HepG2 (cell line): Measurements from ENCODE around the gene ACVR1C. TPM values are rescaled to one million over a fixed set of nuclear protein-coding genes. Genes with fewer than 3 reads are reported as not detected.

Experiments
- ATAC-seq: fragments of 200-7000 bp; cut with Tn5 transposase; 3 replicates; pipeline ENCODE4 v1.9.1; 2020; ENCODE audit warnings: mild to moderate bottlenecking, moderate library complexity
- BruUV-seq: library from RNA; stranded (reverse); fragments of 400-500 nt; replicated peaks from 2 replicates; lab custom pipeline; 2021; lab: Mats Ljungman, UMichigan
- CTCF ChIA-PET: fragments of 300-600 bp; formaldehyde crosslinking; extraction: SDS; loops from one replicate; lab custom pipeline; 2021; ENCODE audit warnings: low total read pairs, inconsistent platforms, low intra/inter-chr PET ratio; lab: Yijun Ruan, JAX
- POLR2A ChIA-PET: fragments of 350-600 bp; sonication (Branson Sonifier 250); formaldehyde crosslinking; loops from one replicate; lab custom pipeline; 2020; ENCODE audit warnings: antibody characterized with exemption, inconsistent platforms; lab: Yijun Ruan, JAX
- DNase-seq: peaks from one replicate; pipeline ENCODE4 v3.0.0-alpha.2; 2015; ENCODE audit warnings: low spot score
- FAIRE-seq: peaks from 3 replicates; lab custom pipeline; 2011; peaks lifted over from hg19 to GRCh38; lab: Jason Lieb, UNC
- H2AFZ ChIP-seq: one replicate; pipeline ENCODE4 v1.6.1; 2011; ENCODE audit warnings: low read length, inconsistent platforms
- H3K27ac ChIP-seq: fragments of 300-600 bp; 3 replicates; pipeline ENCODE4 v1.8.0; 2011; ENCODE audit warnings: mixed run types, mild to moderate bottlenecking, mixed read lengths, low read length, inconsistent platforms; ENCODE audit not compliant: insufficient read depth; ENCODE audit errors: extremely low read length
- H3K27me3 ChIP-seq, 2 experiments: fragments of 200-600 bp in 1 of 2; 2 replicates in 1 of 2; 3 replicates in 1 of 2; pipeline versions ENCODE4 v1.6.0 to v1.8.0; 2011; ENCODE audit warnings: low read length in 2 of 2, mild to moderate bottlenecking in 2 of 2, moderate library complexity in 2 of 2, inconsistent platforms in 1 of 2; ENCODE audit not compliant: insufficient read depth in 2 of 2, control insufficient read depth in 1 of 2
- H3K36me3 ChIP-seq, 2 experiments: fragments of 200-600 bp in 1 of 2; replicated peaks in 1 of 2; 2 replicates in 1 of 2; 3 replicates in 1 of 2; pipeline versions ENCODE4 v1.5.1 to v1.8.0; 2011; ENCODE audit warnings: low read length in 2 of 2, inconsistent platforms in 1 of 2; ENCODE audit not compliant: insufficient read depth in 2 of 2, control insufficient read depth in 1 of 2
- H3K4me1 ChIP-seq: 2 replicates; pipeline ENCODE4 v1.5.1; 2012; ENCODE audit warnings: low read length, inconsistent platforms; ENCODE audit not compliant: insufficient read depth
- H3K4me2 ChIP-seq: 2 replicates; pipeline ENCODE4 v1.6.0; 2011; ENCODE audit warnings: low read depth, low read length, inconsistent platforms
- H3K4me3 ChIP-seq, 3 experiments: fragments of 200-600 bp in 1 of 3; sonication (generic), shearing (Covaris generic) in 1 of 3; replicated peaks in 1 of 3; 2 replicates each; pipeline ENCODE4 v1.5.1; 2011 to 2016; ENCODE audit warnings: low read length in 3 of 3, inconsistent platforms in 2 of 3, low read depth in 2 of 3, mild to moderate bottlenecking in 2 of 3, control low read depth in 1 of 3, mixed read lengths in 1 of 3; ENCODE audit not compliant: insufficient read depth in 1 of 3
- H3K79me2 ChIP-seq: one replicate; pipeline ENCODE4 v1.6.1; 2011; ENCODE audit warnings: low read length, inconsistent platforms; ENCODE audit not compliant: insufficient read depth
- H3K9ac ChIP-seq: 2 replicates; pipeline ENCODE4 v1.6.0; 2011; ENCODE audit warnings: mild to moderate bottlenecking, low read depth, low read length, inconsistent platforms; ENCODE audit not compliant: insufficient read depth
- H3K9me3 ChIP-seq: 2 replicates; pipeline ENCODE4 v1.5.1; 2012; ENCODE audit warnings: mild to moderate bottlenecking, low read length
- H4K20me1 ChIP-seq: 2 replicates; pipeline ENCODE4 v1.6.0; 2011; ENCODE audit warnings: inconsistent platforms, mild to moderate bottlenecking, low read length, moderate library complexity; ENCODE audit not compliant: insufficient read depth
- CC2D1A ChIP-seq: sonication (generic); formaldehyde crosslinking; IDR thresholded peaks from 2 replicates; pipeline ENCODE4 v1.8.1; 2023; ENCODE audit warnings: mild to moderate bottlenecking, missing genetic modification reagents
- MAF1 ChIP-seq: sonication (generic); formaldehyde crosslinking; IDR thresholded peaks from 2 replicates; pipeline ENCODE4 v1.5.0; 2020; ENCODE audit warnings: missing genetic modification reagents, borderline replicate concordance
- MAFF ChIP-seq: IDR thresholded peaks from 2 replicates; pipeline ENCODE4 v1.6.1; 2011; ENCODE audit warnings: low read depth, low read length, improper control_type of control experiment
- MAFK ChIP-seq, 2 experiments: IDR thresholded peaks in 1 of 2; conservative IDR thresholded peaks in 1 of 2; 2 replicates each; pipeline ENCODE4 v1.6.1; 2011; ENCODE audit warnings: improper control_type of control experiment in 2 of 2, low read length in 2 of 2
- PHF21A ChIP-seq: sonication (generic); formaldehyde crosslinking; IDR thresholded peaks from 2 replicates; pipeline ENCODE4 v1.5.0; 2020; ENCODE audit warnings: mild to moderate bottlenecking, missing genetic modification reagents
- STAT6 ChIP-seq: sonication (generic); formaldehyde crosslinking; IDR thresholded peaks from 2 replicates; pipeline ENCODE4 v1.4.0; 2020; ENCODE audit warnings: missing genetic modification reagents, mild to moderate bottlenecking, borderline replicate concordance
- THAP11 ChIP-seq: IDR thresholded peaks from 2 replicates; pipeline ENCODE4 v1.6.1; 2016; ENCODE audit warnings: missing biosample characterization, missing genetic modification reagents
- ZNF780A ChIP-seq: sonication (generic); formaldehyde crosslinking; IDR thresholded peaks from 2 replicates; pipeline ENCODE4 v1.8.0; 2022; ENCODE audit warnings: mild to moderate bottlenecking, missing genetic modification reagents, moderate library complexity
- WGBS: methylation state at CpG from one replicate; pipeline ENCODE4 v1.1.6; 2017; ENCODE audit warnings: low lambda C conversion rate; 5-methylcytosine and 5-hydroxymethylcytosine counted together
- in situ Hi-C: cut with HindIII; loops from 2 replicates; pipeline ENCODE4 v1.10.0; 2017; ENCODE audit warnings: low pct_unique_long_range_greater_than_20kb; ENCODE audit not compliant: extremely low pct_ligation_motif_present
- intact Hi-C: fragments of 100-400 bp; cut with micrococcal nuclease; formaldehyde crosslinking; loops from one replicate; pipeline ENCODE4 v1.10.0; 2022; ENCODE audit not compliant: unreplicated experiment
- polyA plus RNA-seq, 8 experiments: library from polyadenylated mRNA; depleted of rRNA in 3 of 8; stranded (reverse) in 7 of 8; unstranded in 1 of 8; fragments of >200 nt; fragmentation: Illumina TruSeq in 4 of 8; extraction: Trizol in 4 of 8; gene quantifications; 2 replicates each; pipeline versions ENCODE4 v1.2.1 to v1.2.3, GENCODE V29; 2011 to 2016; ENCODE audit warnings: low read depth in 4 of 8, missing spikeins in 1 of 8, mixed read lengths in 1 of 8; ENCODE audit not compliant: insufficient read depth in 1 of 8
- total RNA-seq, 5 experiments: library from RNA; depleted of rRNA; stranded (reverse); fragments of >200 nt; fragmentation: Illumina TruSeq; extraction: Trizol; gene quantifications; 2 replicates each; pipeline ENCODE4 v1.2.3, GENCODE V29; 2016; ENCODE audit warnings: low read depth in 1 of 5
- TF ChIP-seq, protein P1 (sequence below): sonication (generic); formaldehyde crosslinking; IDR thresholded peaks from 2 replicates; pipeline ENCODE4 v1.4.0; 2020; ENCODE audit warnings: missing genetic modification reagents
- TF ChIP-seq, protein P2 (sequence below): sonication (generic); formaldehyde crosslinking; IDR thresholded peaks from 2 replicates; pipeline ENCODE4 v1.4.0; 2020; ENCODE audit warnings: mild to moderate bottlenecking, low read depth, missing genetic modification reagents

ACVR1C gene
- total and polyA plus RNA-seq, 2 of the 13 experiments (the other 11 are each of a cell fraction or from before 2014, with no cell fraction given): 0.05 to 1.0 TPM

- TF ChIP-seq STAT6 (CRISPR knock-in tag): no peak
- no peak for TF ChIP-seq MAF1 (CRISPR knock-in tag)
Observed at GRCh38 chr2:157606534-157606933, 22.1 kb downstream of the ACVR1C start (continued).

DNA sequence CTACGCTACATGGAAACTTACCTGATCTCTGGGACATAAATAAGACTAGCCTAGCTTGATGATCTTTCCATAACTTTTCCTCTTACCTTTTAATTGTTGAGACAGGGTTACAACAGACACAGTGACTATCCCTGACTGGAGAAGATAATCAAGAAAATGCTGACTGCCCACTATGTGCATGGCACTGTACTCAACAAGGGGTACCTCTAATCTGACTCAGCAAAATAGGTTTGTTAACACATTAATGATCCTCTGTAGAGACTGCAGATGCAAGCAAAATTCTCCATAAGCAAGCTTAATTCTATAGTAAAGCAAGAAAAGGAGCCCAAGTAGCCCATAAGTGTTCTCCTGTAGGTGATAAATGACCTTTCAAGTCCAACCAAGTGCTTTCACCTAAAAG is 25.5 kb downstream of the ACVR1C start:
- ChIA-PET CTCF (no interaction called here), POLR2A (no interaction called here)
- intact Hi-C loops: no loop called here
- no peak overlapping the region for H3K4me3 ChIP-seq
- no peak overlapping the region for H3K9ac ChIP-seq
- no peaks in the 10 kb centered on the region for H3K36me3 ChIP-seq
- WGBS: 42% methylated on average over 1 of the region's 1 CpG
- DNase-seq: no peak
- no peaks in the 10 kb centered on the region for H3K4me1 ChIP-seq
- no peak overlapping the region for H3K27ac ChIP-seq
- in situ Hi-C loops: no loop called here
- no peak overlapping the region for H2AFZ ChIP-seq
- no peaks in the 10 kb centered on the region for H4K20me1 ChIP-seq
- no peaks in the 10 kb centered on the region for H3K79me2 ChIP-seq
- no TSS peak for BruUV-seq
- no peaks in the 10 kb centered on the region for H3K27me3 ChIP-seq
- no peak for TF ChIP-seq ZNF780A (CRISPR knock-in tag)
- no peak for TF ChIP-seq PHF21A
- TF ChIP-seq, protein P1, sequence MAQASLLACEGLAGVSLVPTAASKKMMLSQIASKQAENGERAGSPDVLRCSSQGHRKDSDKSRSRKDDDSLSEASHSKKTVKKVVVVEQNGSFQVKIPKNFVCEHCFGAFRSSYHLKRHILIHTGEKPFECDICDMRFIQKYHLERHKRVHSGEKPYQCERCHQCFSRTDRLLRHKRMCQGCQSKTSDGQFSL (CRISPR knock-in tag): no peak
- TF ChIP-seq MAFF: peak; percentile 97
- TF ChIP-seq MAFK (conservative IDR thresholded peaks at IDR 0.05 in 1 of 2, IDR thresholded peaks at IDR 0.05 in 1 of 2; ENCODE audit: low read length in 2 of 2): peak; percentile 96 to 97
- TF ChIP-seq, protein P2, sequence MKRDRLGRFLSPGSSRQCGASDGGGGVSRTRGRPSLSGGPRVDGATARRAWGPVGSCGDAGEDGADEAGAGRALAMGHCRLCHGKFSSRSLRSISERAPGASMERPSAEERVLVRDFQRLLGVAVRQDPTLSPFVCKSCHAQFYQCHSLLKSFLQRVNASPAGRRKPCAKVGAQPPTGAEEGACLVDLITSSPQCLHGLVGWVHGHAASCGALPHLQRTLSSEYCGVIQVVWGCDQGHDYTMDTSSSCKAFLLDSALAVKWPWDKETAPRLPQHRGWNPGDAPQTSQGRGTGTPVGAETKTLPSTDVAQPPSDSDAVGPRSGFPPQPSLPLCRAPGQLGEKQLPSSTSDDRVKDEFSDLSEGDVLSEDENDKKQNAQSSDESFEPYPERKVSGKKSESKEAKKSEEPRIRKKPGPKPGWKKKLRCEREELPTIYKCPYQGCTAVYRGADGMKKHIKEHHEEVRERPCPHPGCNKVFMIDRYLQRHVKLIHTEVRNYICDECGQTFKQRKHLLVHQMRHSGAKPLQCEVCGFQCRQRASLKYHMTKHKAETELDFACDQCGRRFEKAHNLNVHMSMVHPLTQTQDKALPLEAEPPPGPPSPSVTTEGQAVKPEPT (CRISPR knock-in tag): no peak
- TF ChIP-seq THAP11 (CRISPR knock-in tag): no peak
- no peak for TF ChIP-seq CC2D1A (CRISPR knock-in tag)
- TF ChIP-seq, all 625 proteins: peak for 2
- FAIRE-seq (no peak), ATAC-seq (no peak)
- Histone ChIP-seq H3K9me3 (no peaks in the 10 kb centered on the region), H3K4me2 (no peak overlapping the region)
